UCSD-AML1 (cell line): Measurements from ENCODE around the gene NFX1.
"Not testable (repeated sequence)": the region's sequence is repeated elsewhere in the genome, so short reads cannot be mapped to it uniquely, and the experiment has no call there.

Experiments
- DNase-seq: peaks from one replicate; lab custom pipeline; 2025; ENCODE audit not compliant: unreplicated experiment; lab: John Stamatoyannopoulos, UW

The NFX1 gene

DNA sequence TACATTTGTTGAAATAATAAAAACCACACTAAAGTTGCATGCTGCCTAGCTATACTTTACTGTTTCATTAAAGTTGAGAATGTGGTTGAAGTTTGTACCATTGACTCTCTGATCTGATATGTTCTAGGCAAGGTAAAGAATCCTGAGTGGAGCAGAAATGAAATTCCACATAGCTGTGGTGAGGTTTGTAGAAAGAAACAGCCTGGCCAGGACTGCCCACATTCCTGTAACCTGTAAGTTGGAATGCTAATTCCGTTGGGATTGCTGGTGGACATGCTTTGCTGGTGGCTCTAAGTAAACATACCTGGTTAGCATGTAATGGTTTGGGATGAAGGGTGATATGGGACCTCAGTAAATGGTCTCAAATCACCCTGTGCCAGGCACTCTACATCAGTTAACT is 16.8 kb downstream of the NFX1 start:
- DNase-seq = no peak

- no peak for DNase-seq
Measured at GRCh38 chr9:33309903-33310302, 19.6 kb downstream of the NFX1 start.

DNA sequence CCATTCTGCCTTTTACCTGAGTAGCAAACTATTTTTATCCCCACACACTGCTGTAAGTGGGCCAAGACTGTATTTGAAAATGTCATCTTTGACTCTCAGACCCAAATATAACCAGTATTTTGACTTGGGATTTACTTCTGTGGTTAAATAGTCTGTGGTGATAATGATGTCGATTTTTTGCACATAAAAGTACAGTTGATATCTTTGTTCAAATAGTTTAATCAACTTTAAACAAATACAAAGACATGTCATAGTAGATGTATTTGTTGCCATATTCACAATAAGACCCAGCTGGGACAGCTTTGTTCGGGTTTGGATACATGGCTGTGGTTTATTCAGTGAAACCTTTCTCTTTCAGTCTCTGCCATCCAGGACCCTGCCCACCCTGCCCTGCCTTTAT is 20.4 kb downstream of the NFX1 start:
- DNase-seq = no peak

GRCh38 chr9:33311953-33312352 is 21.6 kb downstream of the NFX1 start:
- DNase-seq = no peak

- no peak for DNase-seq
Measured at GRCh38 chr9:33315371-33315770, 25.1 kb downstream of the NFX1 start.

- not testable (repeated sequence) for DNase-seq
Measured at GRCh38 chr9:33317136-33317535, 26.8 kb downstream of the NFX1 start.

GRCh38 chr9:33318225-33318624 is 27.9 kb downstream of the NFX1 start:
- DNase-seq = no peak

DNA sequence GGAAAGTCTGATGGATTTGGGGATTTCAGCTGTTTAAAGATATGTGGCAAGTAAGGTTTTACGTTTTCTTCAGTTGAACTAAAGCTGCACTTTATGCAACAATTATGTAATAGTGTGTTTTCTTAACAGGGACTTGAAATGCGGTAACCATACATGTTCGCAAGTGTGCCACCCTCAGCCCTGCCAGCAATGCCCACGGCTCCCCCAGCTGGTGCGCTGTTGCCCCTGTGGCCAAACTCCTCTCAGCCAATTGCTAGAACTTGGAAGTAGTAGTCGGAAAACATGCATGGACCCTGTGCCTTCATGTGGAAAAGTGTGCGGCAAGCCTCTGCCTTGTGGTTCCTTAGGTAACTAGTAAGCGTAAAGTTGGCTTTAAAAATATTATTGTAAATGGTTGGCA is 28.5 kb downstream of the NFX1 start:
- no peak for DNase-seq

DNA sequence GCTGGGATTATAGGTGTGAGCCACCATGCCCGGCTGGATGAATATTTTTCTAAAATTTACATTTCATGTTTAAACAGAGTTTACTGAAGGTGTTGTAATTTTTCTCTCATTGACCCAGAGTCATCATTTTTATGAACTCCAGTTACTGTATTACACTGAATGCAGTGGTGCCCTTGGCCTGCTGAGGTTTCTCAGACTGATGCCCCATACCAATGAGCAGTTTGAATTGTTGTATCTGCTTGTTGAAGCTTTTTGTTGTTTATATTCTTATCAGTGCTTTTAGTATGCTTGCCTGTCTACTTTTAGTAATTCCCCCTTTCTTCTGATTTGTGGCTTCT is 29.9 kb downstream of the NFX1 start:
- DNase-seq = no peak

DNA sequence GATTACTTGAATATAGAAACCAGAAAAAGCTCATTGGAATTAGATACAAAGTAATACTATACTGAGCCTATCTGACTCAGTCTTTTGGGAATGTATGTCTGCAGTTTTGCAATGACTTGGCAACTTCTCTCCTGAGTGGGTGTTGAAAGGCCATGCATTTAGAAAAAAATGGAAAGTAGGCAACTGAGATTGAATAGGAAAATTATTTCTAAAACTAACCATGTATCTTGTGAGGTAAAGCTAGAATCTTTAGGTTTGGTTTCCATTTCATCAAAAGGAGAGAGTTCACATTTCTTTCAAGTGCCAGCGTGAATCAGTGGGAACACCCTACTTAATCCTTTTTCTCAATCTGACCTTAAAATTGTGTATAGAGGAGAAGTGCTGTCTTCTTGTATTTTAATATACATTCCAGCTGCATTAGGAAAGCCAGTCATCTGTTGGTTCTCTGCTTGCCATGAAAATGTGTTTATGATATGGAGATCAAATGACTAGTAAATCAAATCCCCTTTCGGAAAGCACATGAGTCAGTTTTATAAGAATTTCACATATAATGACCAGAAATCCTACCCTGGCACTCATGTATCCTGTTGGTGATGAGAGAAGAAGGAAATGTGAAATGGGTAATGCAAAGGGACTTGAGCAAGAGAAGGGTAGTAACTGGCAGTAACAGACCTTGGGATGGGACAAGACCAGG is 30.4 kb downstream of the NFX1 start:
- no peak for DNase-seq

DNA sequence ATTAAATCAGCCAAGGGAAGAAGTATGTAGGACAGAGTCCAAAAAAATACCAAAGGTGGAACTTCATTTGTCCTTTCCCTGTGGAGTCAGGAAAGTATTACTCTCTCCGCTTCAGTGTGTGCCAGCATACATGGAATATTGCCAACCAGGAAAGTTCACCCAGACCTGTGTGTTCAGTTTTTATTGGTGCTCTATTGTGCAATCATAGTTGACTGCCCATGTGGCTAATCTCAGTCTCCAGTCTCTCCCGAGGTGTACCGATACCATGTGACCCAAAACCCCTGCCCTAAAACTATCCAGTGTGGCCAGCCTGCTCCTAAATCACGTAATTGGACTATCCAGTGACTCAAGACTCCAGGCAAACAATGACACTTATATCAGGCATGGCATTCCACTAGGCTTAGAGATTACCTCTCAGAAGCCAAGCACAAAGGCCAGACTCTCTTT is 38.8 kb downstream of the NFX1 start:
- no peak for DNase-seq

GRCh38 chr9:33329979-33330378 is 39.7 kb downstream of the NFX1 start:
- no peak for DNase-seq

- DNase-seq = no peak
Measured at GRCh38 chr9:33331377-33331891, 41.1 kb downstream of the NFX1 start.

GRCh38 chr9:33332011-33332410 is 41.7 kb downstream of the NFX1 start:
- DNase-seq = no peak

GRCh38 chr9:33332956-33333355 is 42.6 kb downstream of the NFX1 start:
- DNase-seq = not testable (repeated sequence)

- no peak for DNase-seq
Measured at GRCh38 chr9:33340186-33340585, 49.9 kb downstream of the NFX1 start.

DNA sequence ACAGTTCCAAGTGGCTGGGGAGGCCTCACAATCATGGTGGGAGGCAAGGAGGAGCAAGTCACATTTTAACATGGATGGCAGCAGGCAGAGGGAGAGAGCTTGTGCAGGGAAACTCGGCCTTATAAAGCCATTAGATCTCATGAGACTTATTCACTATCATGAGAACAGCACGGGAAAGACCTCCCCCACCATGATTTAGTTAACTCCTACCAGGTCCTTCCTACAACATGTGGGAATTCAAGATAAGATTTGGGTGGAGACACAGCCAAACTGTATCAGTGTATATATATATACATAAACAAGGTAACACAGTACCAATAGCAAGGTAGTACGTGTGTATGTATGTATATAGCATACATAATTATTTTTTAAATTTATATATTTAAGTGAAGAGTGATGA is 50.9 kb downstream of the NFX1 start:
- no peak for DNase-seq

GRCh38 chr9:33344145-33344544 is 53.8 kb downstream of the NFX1 start:
- no peak for DNase-seq

- DNase-seq = no peak
Measured at GRCh38 chr9:33346564-33346963, 56.2 kb downstream of the NFX1 start.

DNA sequence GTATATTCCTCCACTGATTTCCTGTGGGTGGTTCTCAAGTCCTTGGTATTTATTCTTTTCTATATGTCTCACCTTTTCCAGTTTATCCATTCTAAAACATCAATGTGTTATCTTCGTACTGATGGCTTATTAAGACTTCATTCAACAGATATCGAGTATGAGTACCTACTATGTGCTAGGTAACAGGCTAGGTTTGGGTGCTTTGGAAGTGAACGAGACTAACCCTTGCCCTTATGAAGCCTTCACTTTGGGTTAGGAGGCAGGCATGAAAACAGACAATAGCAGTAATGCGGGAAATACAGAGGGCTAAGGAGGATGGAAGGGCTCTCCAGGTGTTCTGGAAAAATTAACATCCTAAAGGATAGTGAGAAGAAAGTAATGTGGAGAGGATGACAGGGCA is 58.7 kb downstream of the NFX1 start:
- DNase-seq = no peak

- DNase-seq = no peak
Measured at GRCh38 chr9:33349743-33350142, 59.4 kb downstream of the NFX1 start.

DNA sequence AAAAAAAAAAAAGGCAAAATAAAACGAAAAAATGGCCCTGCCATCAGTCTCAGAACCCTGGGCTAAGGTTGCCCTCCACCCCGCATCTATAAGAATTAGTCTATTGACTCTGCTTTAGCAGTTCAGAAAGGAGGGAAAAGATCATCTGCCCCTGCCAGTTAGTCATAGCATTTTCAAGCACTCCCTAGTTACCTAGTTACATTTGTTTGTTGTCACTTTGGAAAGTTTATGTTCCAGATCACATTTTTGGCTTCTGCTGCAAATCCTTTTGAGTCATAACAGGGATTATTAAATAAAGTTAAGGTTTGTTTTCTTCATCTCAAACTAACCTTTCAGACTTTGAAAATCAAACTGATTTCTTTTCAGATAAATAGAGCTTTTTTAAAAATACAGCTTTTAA is 60.0 kb downstream of the NFX1 start:
- DNase-seq = no peak

- DNase-seq = no peak
Measured at GRCh38 chr9:33351547-33351946, 61.2 kb downstream of the NFX1 start.
